ENCODE results near the gene ZNF76. TPM values are rescaled to one million over a fixed set of nuclear protein-coding genes. Genes with fewer than 3 reads are reported as not detected.

The ZNF76 gene
- total and polyA plus RNA-seq, 2 of the 13 experiments (the other 11 are each of a cell fraction or from before 2014, with no cell fraction given) = 13.2 to 26.4 TPM

DNA sequence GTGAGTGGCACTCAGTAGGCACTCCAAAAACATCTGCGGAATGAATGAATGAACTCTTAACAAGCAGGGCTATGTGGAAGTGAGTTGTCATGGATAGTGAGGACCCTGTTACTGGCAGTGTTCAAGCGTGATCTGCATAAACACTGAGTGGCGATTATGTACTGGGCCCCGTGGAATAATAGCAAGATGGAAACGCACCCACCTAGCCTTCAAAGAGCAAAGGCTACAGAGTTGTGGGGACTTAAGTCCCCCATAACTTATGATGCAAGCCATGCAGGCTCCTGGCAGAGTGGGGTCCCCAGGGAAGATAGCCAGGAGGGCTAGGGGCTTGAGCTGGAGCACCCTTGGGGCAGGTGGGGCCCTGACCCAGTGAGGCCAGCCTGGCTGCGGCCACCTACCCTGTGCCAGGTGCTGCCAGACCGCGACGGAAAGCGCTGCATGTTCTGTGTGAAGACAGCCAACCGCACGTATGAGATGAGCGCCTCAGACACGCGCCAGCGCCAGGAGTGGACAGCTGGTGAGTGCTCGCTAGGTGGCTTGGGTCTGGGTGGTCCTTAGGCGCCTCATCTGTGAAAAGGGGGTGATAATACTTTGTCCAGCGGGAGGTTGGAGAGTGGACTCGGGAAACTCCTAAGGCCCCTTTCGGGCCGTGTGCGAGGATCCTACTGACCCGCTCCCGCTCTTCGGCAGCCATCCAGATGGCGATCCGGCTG is 58.1 kb downstream of the ZNF76 start (continued):
- TF ChIP-seq DZIP1 (CRISPR knock-in tag; IDR thresholded peaks at IDR 0.05) = peak; percentile 67; the same call in 1 of the 2 replicates
- no peak for TF ChIP-seq ZNF687 (CRISPR knock-in tag; IDR thresholded peaks at IDR 0.05)
- TF ChIP-seq CEBPB (IDR thresholded peaks at IDR 0.05; ENCODE audit: borderline replicate concordance, low read depth, low read length) = no peak
- 0 out of 2 replicates have a peak, but pooled peaks have one; percentile 6 for TF ChIP-seq ZFP41 (CRISPR knock-in tag; IDR thresholded peaks at IDR 0.05; ENCODE audit: borderline replicate concordance)
- no peak for TF ChIP-seq ZFP62 (CRISPR knock-in tag; IDR thresholded peaks at IDR 0.05)
- TF ChIP-seq, protein P1, sequence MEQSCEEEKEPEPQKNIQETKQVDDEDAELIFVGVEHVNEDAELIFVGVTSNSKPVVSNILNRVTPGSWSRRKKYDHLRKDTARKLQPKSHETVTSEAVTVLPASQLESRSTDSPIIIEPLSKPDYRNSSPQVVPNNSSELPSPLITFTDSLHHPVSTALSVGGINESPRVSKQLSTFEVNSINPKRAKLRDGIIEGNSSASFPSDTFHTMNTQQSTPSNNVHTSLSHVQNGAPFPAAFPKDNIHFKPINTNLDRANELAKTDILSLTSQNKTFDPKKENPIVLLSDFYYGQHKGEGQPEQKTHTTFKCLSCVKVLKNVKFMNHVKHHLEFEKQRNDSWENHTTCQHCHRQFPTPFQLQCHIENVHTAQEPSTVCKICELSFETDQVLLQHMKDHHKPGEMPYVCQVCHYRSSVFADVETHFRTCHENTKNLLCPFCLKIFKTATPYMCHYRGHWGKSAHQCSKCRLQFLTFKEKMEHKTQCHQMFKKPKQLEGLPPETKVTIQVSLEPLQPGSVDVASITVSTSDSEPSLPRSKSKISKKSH (CRISPR knock-in tag; IDR thresholded peaks at IDR 0.05; ENCODE audit: borderline replicate concordance) = peak; percentile 60; the same call in 1 of the 2 replicates
- no peak for TF ChIP-seq NFIC (IDR thresholded peaks at IDR 0.05; ENCODE audit: low read length)
- no peak for TF ChIP-seq NR3C1 (CRISPR knock-in tag; IDR thresholded peaks at IDR 0.05)
- no peak for TF ChIP-seq PTBP1 (IDR thresholded peaks at IDR 0.05; ENCODE audit: low read depth, low read length, poor library complexity, severe bottlenecking)
- no peak for TF ChIP-seq PBX3 (CRISPR knock-in tag; IDR thresholded peaks at IDR 0.05; ENCODE audit: borderline replicate concordance)
- no peak for TF ChIP-seq HNF4G (IDR thresholded peaks at IDR 0.05; ENCODE audit: borderline replicate concordance, low read depth, low read length)
- no peak for TF ChIP-seq HNF4G (CRISPR knock-in tag; IDR thresholded peaks at IDR 0.05; ENCODE audit: borderline replicate concordance, low read depth)
- TF ChIP-seq KLF12 (CRISPR knock-in tag; IDR thresholded peaks at IDR 0.05; ENCODE audit: borderline replicate concordance) = no peak
- TF ChIP-seq ZNF883 (CRISPR knock-in tag; IDR thresholded peaks at IDR 0.05; ENCODE audit: not compliant biosample characterization) = peak; percentile 53
- no peak for TF ChIP-seq ZNF44 (CRISPR knock-in tag; IDR thresholded peaks at IDR 0.05)
- no peak for TF ChIP-seq NFKBIZ (CRISPR knock-in tag; IDR thresholded peaks at IDR 0.05)
- TF ChIP-seq, protein P2, sequence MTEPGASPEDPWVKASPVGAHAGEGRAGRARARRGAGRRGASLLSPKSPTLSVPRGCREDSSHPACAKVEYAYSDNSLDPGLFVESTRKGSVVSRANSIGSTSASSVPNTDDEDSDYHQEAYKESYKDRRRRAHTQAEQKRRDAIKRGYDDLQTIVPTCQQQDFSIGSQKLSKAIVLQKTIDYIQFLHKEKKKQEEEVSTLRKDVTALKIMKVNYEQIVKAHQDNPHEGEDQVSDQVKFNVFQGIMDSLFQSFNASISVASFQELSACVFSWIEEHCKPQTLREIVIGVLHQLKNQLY (CRISPR knock-in tag; IDR thresholded peaks at IDR 0.05) = no peak
- no peak for TF ChIP-seq ZNF839 (CRISPR knock-in tag; IDR thresholded peaks at IDR 0.05; ENCODE audit: borderline replicate concordance)
- no peak for TF ChIP-seq MED1 (CRISPR knock-in tag; IDR thresholded peaks at IDR 0.05)
